ENCODE data around the gene SMYD3.

The SMYD3 gene

GRCh38 chr1:246506674-246507481 lies at the start of gene SMYD3:
Gene SMYD3 (minus strand): TSS chr1:246507279.
- in situ Hi-C loops (cut with MboI; ENCODE audit: low sequenced_read_pairs), result no loop called here

GRCh38 chr1:246554201-246554600 lies 47.1 kb upstream of the SMYD3 start:
- in situ Hi-C loops (cut with MboI; ENCODE audit: low sequenced_read_pairs), result no loop called here

GRCh38 chr1:246552110-246552509 lies 45.0 kb upstream of the SMYD3 start:
- in situ Hi-C loops (cut with MboI; ENCODE audit: low sequenced_read_pairs), result no loop called here

GRCh38 chr1:246550402-246550801 lies 43.3 kb upstream of the SMYD3 start:
- in situ Hi-C loops (cut with MboI; ENCODE audit: low sequenced_read_pairs), result no loop called here

- in situ Hi-C loops (cut with MboI; ENCODE audit: low sequenced_read_pairs), result no loop called here
Observed at GRCh38 chr1:246549665-246550064, 42.6 kb upstream of the SMYD3 start.

GRCh38 chr1:246544001-246544400 lies 36.9 kb upstream of the SMYD3 start:
- in situ Hi-C loops (cut with MboI; ENCODE audit: low sequenced_read_pairs), result no loop called here

GRCh38 chr1:246540738-246541491 lies 33.8 kb upstream of the SMYD3 start:
- in situ Hi-C loops (cut with MboI; ENCODE audit: low sequenced_read_pairs), result no loop called here

GRCh38 chr1:246537887-246538286 lies 30.8 kb upstream of the SMYD3 start:
- in situ Hi-C loops (cut with MboI; ENCODE audit: low sequenced_read_pairs), result no loop called here

- in situ Hi-C loops (cut with MboI; ENCODE audit: low sequenced_read_pairs), result no loop called here
Observed at GRCh38 chr1:246537441-246537840, 30.4 kb upstream of the SMYD3 start.

- in situ Hi-C loops (cut with MboI; ENCODE audit: low sequenced_read_pairs), result no loop called here
Observed at GRCh38 chr1:246534114-246534513, 27.0 kb upstream of the SMYD3 start.

GRCh38 chr1:246533371-246533905 lies 26.4 kb upstream of the SMYD3 start:
- in situ Hi-C loops (cut with MboI; ENCODE audit: low sequenced_read_pairs), result no loop called here

GRCh38 chr1:246532519-246532918 lies 25.4 kb upstream of the SMYD3 start:
- in situ Hi-C loops (cut with MboI; ENCODE audit: low sequenced_read_pairs), result no loop called here

- in situ Hi-C loops (cut with MboI; ENCODE audit: low sequenced_read_pairs), result no loop called here
Observed at GRCh38 chr1:246530482-246530881, 23.4 kb upstream of the SMYD3 start.

GRCh38 chr1:246528933-246529731 lies 22.1 kb upstream of the SMYD3 start:
- in situ Hi-C loops (cut with MboI; ENCODE audit: low sequenced_read_pairs), result no loop called here

GRCh38 chr1:246527402-246528088 lies 20.5 kb upstream of the SMYD3 start:
- in situ Hi-C loops (cut with MboI; ENCODE audit: low sequenced_read_pairs), result no loop called here

- in situ Hi-C loops (cut with MboI; ENCODE audit: low sequenced_read_pairs), result no loop called here
Observed at GRCh38 chr1:246526915-246527314, 19.8 kb upstream of the SMYD3 start.

- in situ Hi-C loops (cut with MboI; ENCODE audit: low sequenced_read_pairs), result no loop called here
Observed at GRCh38 chr1:246526380-246526779, 19.3 kb upstream of the SMYD3 start.

GRCh38 chr1:246519514-246519913 lies 12.4 kb upstream of the SMYD3 start:
- in situ Hi-C loops (cut with MboI; ENCODE audit: low sequenced_read_pairs), result no loop called here

GRCh38 chr1:246518456-246519205 lies 11.6 kb upstream of the SMYD3 start:
- in situ Hi-C loops (cut with MboI; ENCODE audit: low sequenced_read_pairs), result no loop called here

GRCh38 chr1:246517391-246517790 lies 10.3 kb upstream of the SMYD3 start:
- in situ Hi-C loops (cut with MboI; ENCODE audit: low sequenced_read_pairs), result no loop called here

Data from HL-60/S4 treated with phorbol 12-myristate 13-acetate at 8.2 ng/mL for 4 days and 3 days (cell line).